IMR-90 (cell line): Measurements from ENCODE around the gene EFCAB8. TPM values are rescaled to one million over a fixed set of nuclear protein-coding genes. Genes with fewer than 3 reads are reported as not detected.

ENCODE experiments used
- ATAC-seq: fragments of 200-7000 bp; cut with Tn5 transposase; 2 replicates; pipeline ENCODE4 v1.9.1; 2020; ENCODE audit warnings: low read depth, mild to moderate bottlenecking, moderate library complexity
- BruUV-seq: library from RNA; stranded (reverse); fragments of 400-500 nt; replicated peaks from 2 replicates; lab custom pipeline; 2021; lab: Mats Ljungman, UMichigan
- CTCF ChIA-PET: fragments of 300-600 bp; formaldehyde crosslinking; extraction: SDS; loops from one replicate; lab custom pipeline; 2021; ENCODE audit warnings: antibody characterized with exemption; lab: Yijun Ruan, JAX
- POLR2A ChIA-PET: fragments of 300-600 bp; sonication (Branson Sonifier 250); formaldehyde crosslinking; loops from one replicate; lab custom pipeline; 2022; ENCODE audit warnings: antibody characterized with exemption; ENCODE audit not compliant: unreplicated experiment; lab: Charles Lee
- DNase-seq: peaks from one replicate; pipeline ENCODE4 v3.0.0; 2013
- H2AFZ ChIP-seq: replicated peaks from 2 replicates; pipeline ENCODE3; 2013; ENCODE audit warnings: low read length, mild to moderate bottlenecking; ENCODE audit not compliant: poor library complexity
- H2AK5ac ChIP-seq: 2 replicates; pipeline ENCODE4 v1.6.1; 2013; ENCODE audit warnings: low read depth, low read length, inconsistent platforms
- H2AK9ac ChIP-seq: replicated peaks from 2 replicates; pipeline ENCODE3; 2013; ENCODE audit warnings: mild to moderate bottlenecking, low read depth, low read length, moderate library complexity; ENCODE audit not compliant: poor library complexity
- H2BK120ac ChIP-seq: 2 replicates; pipeline ENCODE4 v1.6.1; 2013; ENCODE audit warnings: low read depth, low read length, inconsistent platforms
- H2BK15ac ChIP-seq: 3 replicates; pipeline ENCODE4 v1.6.1; 2013; ENCODE audit warnings: low read depth, low read length, inconsistent platforms
- H2BK20ac ChIP-seq: 2 replicates; pipeline ENCODE4 v1.6.1; 2013; ENCODE audit warnings: low read depth, mild to moderate bottlenecking, inconsistent platforms, low read length, moderate library complexity
- H2BK5ac ChIP-seq: 2 replicates; pipeline ENCODE4 v1.6.1; 2013; ENCODE audit warnings: mild to moderate bottlenecking, low read depth, low read length, inconsistent platforms; ENCODE audit not compliant: poor library complexity, severe bottlenecking
- H3K14ac ChIP-seq: replicated peaks from 2 replicates; pipeline ENCODE4 v1.6.1; 2013; ENCODE audit warnings: low read depth, low read length, inconsistent platforms
- H3K18ac ChIP-seq: 2 replicates; pipeline ENCODE4 v1.6.1; 2013; ENCODE audit warnings: low read depth, low read length, control low read depth
- H3K23ac ChIP-seq: 2 replicates; pipeline ENCODE4 v1.6.1; 2013; ENCODE audit warnings: low read depth, low read length, inconsistent platforms
- H3K27ac ChIP-seq: 2 replicates; pipeline ENCODE4 v1.5.1; 2013; ENCODE audit warnings: mild to moderate bottlenecking, control low read depth, low read length; ENCODE audit not compliant: insufficient read depth
- H3K27me3 ChIP-seq: 2 replicates; pipeline ENCODE4 v1.6.1; 2013; ENCODE audit warnings: low read length; ENCODE audit not compliant: control insufficient read depth, insufficient read depth
- H3K36me3 ChIP-seq: 2 replicates; pipeline ENCODE4 v1.6.1; 2013; ENCODE audit warnings: low read length, mixed read lengths; ENCODE audit not compliant: control insufficient read depth, insufficient read depth
- H3K4ac ChIP-seq: 2 replicates; pipeline ENCODE4 v1.6.1; 2013; ENCODE audit warnings: low read depth, low read length, inconsistent platforms
- H3K4me1 ChIP-seq: 2 replicates; pipeline ENCODE4 v1.6.1; 2013; ENCODE audit warnings: low read length, mixed read lengths; ENCODE audit not compliant: control insufficient read depth, insufficient read depth
- H3K4me2 ChIP-seq: 2 replicates; pipeline ENCODE4 v1.6.1; 2013; ENCODE audit warnings: low read depth, mild to moderate bottlenecking, control low read depth, low read length, moderate library complexity
- H3K4me3 ChIP-seq: 2 replicates; pipeline ENCODE4 v1.5.1; 2013; ENCODE audit warnings: low read depth, mild to moderate bottlenecking, control low read depth, low read length, moderate library complexity; ENCODE audit not compliant: insufficient read depth
- H3K56ac ChIP-seq: 2 replicates; pipeline ENCODE4 v1.6.1; 2013; ENCODE audit warnings: low read length, inconsistent platforms; ENCODE audit not compliant: insufficient read depth; ENCODE audit errors: extremely low read depth
- H3K79me1 ChIP-seq, 2 experiments: 2 replicates each; pipeline ENCODE4 v1.6.1; 2013; ENCODE audit warnings: low read length in 2 of 2, inconsistent platforms in 1 of 2, low read depth in 1 of 2
- H3K9ac ChIP-seq: 2 replicates; pipeline ENCODE4 v1.6.1; 2013; ENCODE audit warnings: low read depth, low read length, control low read depth
- H3K9me1 ChIP-seq: 2 replicates; pipeline ENCODE4 v1.6.1; 2013; ENCODE audit warnings: low read length, inconsistent platforms; ENCODE audit not compliant: insufficient read depth
- H3K9me3 ChIP-seq: 2 replicates; pipeline ENCODE4 v1.6.1; 2013; ENCODE audit warnings: low read length; ENCODE audit not compliant: control insufficient read depth, insufficient read depth
- H4K20me1 ChIP-seq: 2 replicates; pipeline ENCODE4 v1.6.1; 2013; ENCODE audit warnings: low read length, inconsistent platforms; ENCODE audit not compliant: insufficient read depth
- H4K5ac ChIP-seq: 2 replicates; pipeline ENCODE4 v1.6.1; 2013; ENCODE audit warnings: mild to moderate bottlenecking, low read depth, low read length, control low read depth
- H4K8ac ChIP-seq, 2 experiments: 2 replicates each; pipeline ENCODE4 v1.6.1; 2013; ENCODE audit warnings: low read depth in 2 of 2, low read length in 2 of 2, control low read depth in 1 of 2, inconsistent platforms in 1 of 2
- H4K91ac ChIP-seq: 2 replicates; pipeline ENCODE4 v1.6.1; 2013; ENCODE audit warnings: low read depth, low read length, inconsistent platforms; ENCODE audit not compliant: insufficient read depth
- ELK1 ChIP-seq: fragments of 150-350 bp; IDR thresholded peaks from 2 replicates; pipeline ENCODE4 v1.6.1; 2016; ENCODE audit warnings: low read depth, mild to moderate bottlenecking, low read length, moderate library complexity, borderline replicate concordance
- NFE2L2 ChIP-seq: fragments of 150-350 bp; IDR thresholded peaks from 2 replicates; pipeline ENCODE4 v1.6.1; 2016; ENCODE audit warnings: low read depth, mild to moderate bottlenecking, low read length
- RCOR1 ChIP-seq: IDR thresholded peaks from 2 replicates; pipeline ENCODE4 v1.6.1; 2012; ENCODE audit warnings: mild to moderate bottlenecking, low read length, improper control_type of control experiment; ENCODE audit not compliant: insufficient replicate concordance
- WGBS, 2 experiments: methylation state at CpG; one replicate each; pipeline versions ENCODE4 v1.1.5 to v1.1.7; 2013; ENCODE audit warnings: missing lambda C conversion rate in 2 of 2; ENCODE audit not compliant: insufficient read length in 1 of 2; ENCODE audit errors: extremely low coverage in 2 of 2; 5-methylcytosine and 5-hydroxymethylcytosine counted together
- dilution Hi-C: fragments of 300-500 bp; cut with HindIII; formaldehyde crosslinking; loops from one replicate; pipeline ENCODE4 v1.14.3; 2018; ENCODE audit warnings: low sequenced_read_pairs; ENCODE audit not compliant: unreplicated experiment
- in situ Hi-C: fragments of 300-500 bp; cut with MboI; formaldehyde crosslinking; loops from 3 replicates; pipeline ENCODE4 v1.14.3; 2019; ENCODE audit warnings: low sequenced_read_pairs, inconsistent platforms, mixed read lengths
- intact Hi-C: fragments of 100-400 bp; cut with micrococcal nuclease; formaldehyde crosslinking; loops from 2 replicates; pipeline ENCODE4 v1.10.0; 2022
- polyA plus RNA-seq, 3 experiments: library from polyadenylated mRNA; depleted of rRNA; stranded (reverse); fragments of >200 nt; gene quantifications; 2 replicates each; pipeline ENCODE4 v1.2.3, GENCODE V29; 2012; ENCODE audit warnings: low replicate concordance in 1 of 3
- total RNA-seq: library from RNA; depleted of rRNA; stranded (reverse); fragments of >200 nt; gene quantifications from 2 replicates; pipeline ENCODE4 v1.2.3, GENCODE V29; 2012
- TF ChIP-seq, protein P1 (sequence below): conservative IDR thresholded peaks from 2 replicates; pipeline ENCODE4 v1.5.1; 2012; ENCODE audit warnings: mild to moderate bottlenecking, low read depth, low read length, improper control_type of control experiment

Gene EFCAB8
- total and polyA plus RNA-seq, 2 of the 4 experiments (the other 2 are of a cell fraction), result not detected

GRCh38 chr20:32918296-32918695 lies 59.6 kb downstream of the EFCAB8 start:
- Histone ChIP-seq H3K14ac (no peak overlapping the region), H3K9ac (no peak overlapping the region), H3K4me2 (no peak overlapping the region), H3K27me3 (peaks cover 6% of the 10 kb centered on the region), H3K56ac (no peak overlapping the region), H3K18ac (no peak overlapping the region), H2BK5ac (no peak overlapping the region), H3K4me1 (no peaks in the 10 kb centered on the region), H3K4me3 (no peak overlapping the region), H3K36me3 (no peaks in the 10 kb centered on the region), H4K91ac (no peak overlapping the region), H2AFZ (no peak overlapping the region), H3K9me3 (peaks cover 4% of the 10 kb centered on the region; the same call in 1 of the 2 replicates), H2BK20ac (no peak overlapping the region), H4K5ac (no peak overlapping the region), H2BK15ac (no peak overlapping the region), H3K27ac (no peak overlapping the region), H3K23ac (no peak overlapping the region), H4K8ac (no peak overlapping the region), H2AK9ac (no peak overlapping the region), H3K9me1 (no peaks in the 10 kb centered on the region), H3K4ac (no peak overlapping the region), H3K79me1 (no peaks in the 10 kb centered on the region), H2AK5ac (no peak overlapping the region), H4K20me1 (no peaks in the 10 kb centered on the region), H2BK120ac (no peak overlapping the region)
- TF ChIP-seq ELK1 (no peak), RCOR1 (no peak), NFE2L2 (no peak)
- TF ChIP-seq, protein P1, sequence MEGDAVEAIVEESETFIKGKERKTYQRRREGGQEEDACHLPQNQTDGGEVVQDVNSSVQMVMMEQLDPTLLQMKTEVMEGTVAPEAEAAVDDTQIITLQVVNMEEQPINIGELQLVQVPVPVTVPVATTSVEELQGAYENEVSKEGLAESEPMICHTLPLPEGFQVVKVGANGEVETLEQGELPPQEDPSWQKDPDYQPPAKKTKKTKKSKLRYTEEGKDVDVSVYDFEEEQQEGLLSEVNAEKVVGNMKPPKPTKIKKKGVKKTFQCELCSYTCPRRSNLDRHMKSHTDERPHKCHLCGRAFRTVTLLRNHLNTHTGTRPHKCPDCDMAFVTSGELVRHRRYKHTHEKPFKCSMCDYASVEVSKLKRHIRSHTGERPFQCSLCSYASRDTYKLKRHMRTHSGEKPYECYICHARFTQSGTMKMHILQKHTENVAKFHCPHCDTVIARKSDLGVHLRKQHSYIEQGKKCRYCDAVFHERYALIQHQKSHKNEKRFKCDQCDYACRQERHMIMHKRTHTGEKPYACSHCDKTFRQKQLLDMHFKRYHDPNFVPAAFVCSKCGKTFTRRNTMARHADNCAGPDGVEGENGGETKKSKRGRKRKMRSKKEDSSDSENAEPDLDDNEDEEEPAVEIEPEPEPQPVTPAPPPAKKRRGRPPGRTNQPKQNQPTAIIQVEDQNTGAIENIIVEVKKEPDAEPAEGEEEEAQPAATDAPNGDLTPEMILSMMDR, result no peak
- BruUV-seq, result no TSS peak
- ATAC-seq (no peak), DNase-seq (no peak)
- CTCF ChIA-PET, result no interaction called here
- intact Hi-C loops (no loop called here), in situ Hi-C loops (loop anchor here (10.0 kb wide), 1 partner anchor 387 kb away; no protein-coding TSS in a partner anchor), dilution Hi-C loops (no loop called here)
- WGBS, 2 experiments, result 49% methylated on average over 4 of the region's 12 CpGs; no CpG with 5 or more reads in 1 of the 2 experiments
- POLR2A ChIA-PET, result no interaction called here
